GM19455 (cell line): Measurements from ENCODE around the gene FBXO2.

ENCODE experiments used
- ATAC-seq: cut with Tn5 transposase; IDR thresholded peaks from one replicate; pipeline ENCODE4 v1.9.1; 2021; ENCODE audit not compliant: unreplicated experiment

Gene FBXO2

GRCh38 chr1:11682799-11683198 lies 28.6 kb upstream of the FBXO2 start:
- ATAC-seq, result no peak

GRCh38 chr1:11682287-11682771 lies 28.1 kb upstream of the FBXO2 start:
- no peak for ATAC-seq

- ATAC-seq, result peak; percentile 78
Measured at GRCh38 chr1:11681071-11681771, 27.0 kb upstream of the FBXO2 start, which contains the start of gene MAD2L2. MAD2L2 (minus strand) TSS chr1:11681148; CDS start chr1:11680601, 547 bp downstream.

GRCh38 chr1:11680270-11681070 lies 26.2 kb upstream of the FBXO2 start:
- peak; percentile 36 for ATAC-seq

- no peak for ATAC-seq
Measured at GRCh38 chr1:11678442-11678841, 24.2 kb upstream of the FBXO2 start.

DNA sequence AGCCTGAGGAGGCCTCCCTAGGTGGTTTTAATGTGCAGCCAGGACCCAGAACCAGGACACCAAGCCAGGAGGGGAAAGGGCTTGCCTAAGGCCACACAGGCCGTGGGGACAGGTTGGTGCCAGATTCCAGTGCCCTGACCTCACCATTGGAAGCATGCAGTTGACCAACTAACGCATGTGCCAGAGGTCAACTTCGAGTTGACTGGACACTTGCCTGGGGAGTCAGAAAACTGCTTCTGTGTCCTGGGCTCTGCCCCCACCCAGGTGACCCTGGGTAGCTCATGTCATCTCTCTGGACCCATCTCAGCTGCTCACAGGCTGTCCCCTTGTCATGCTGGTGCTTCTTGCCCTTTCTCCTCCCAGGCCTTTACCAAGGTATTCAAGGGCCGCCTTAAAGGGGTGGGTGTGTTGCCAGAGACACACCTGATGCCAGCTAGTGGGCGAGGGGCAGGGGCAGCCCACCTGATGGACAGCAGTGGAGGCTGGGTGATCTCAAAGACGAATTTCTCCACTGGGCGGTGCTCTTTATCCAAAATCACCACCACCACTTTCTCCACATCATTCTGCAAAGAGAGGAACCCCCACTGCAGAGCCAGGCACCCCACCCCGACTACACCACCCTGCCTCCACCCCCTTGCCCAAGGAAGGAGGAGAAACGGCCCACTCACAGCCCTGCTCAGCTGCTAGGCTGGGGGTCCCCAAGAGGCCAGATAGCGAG lies 22.3 kb upstream of the FBXO2 start:
- no peak for ATAC-seq

DNA sequence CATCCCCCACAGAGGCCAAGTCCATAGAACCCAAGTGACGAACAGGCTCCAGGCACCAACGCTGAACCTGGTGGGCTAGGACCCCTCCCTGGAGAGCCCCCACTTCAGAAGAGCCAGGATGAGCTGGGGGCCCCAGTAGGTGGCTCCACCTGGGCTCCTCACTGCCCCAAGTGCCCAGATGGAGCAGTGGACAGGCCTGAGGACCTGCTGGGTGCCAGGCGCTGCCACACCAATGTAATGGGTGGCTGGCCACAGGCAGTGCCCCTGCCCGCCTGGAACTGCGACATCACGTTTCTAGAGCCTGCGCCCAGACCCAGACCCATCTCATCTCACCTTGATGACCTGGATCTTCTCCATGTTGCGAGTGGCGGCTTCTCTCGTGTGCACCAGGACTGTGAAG lies 21.1 kb upstream of the FBXO2 start:
- no peak for ATAC-seq

DNA sequence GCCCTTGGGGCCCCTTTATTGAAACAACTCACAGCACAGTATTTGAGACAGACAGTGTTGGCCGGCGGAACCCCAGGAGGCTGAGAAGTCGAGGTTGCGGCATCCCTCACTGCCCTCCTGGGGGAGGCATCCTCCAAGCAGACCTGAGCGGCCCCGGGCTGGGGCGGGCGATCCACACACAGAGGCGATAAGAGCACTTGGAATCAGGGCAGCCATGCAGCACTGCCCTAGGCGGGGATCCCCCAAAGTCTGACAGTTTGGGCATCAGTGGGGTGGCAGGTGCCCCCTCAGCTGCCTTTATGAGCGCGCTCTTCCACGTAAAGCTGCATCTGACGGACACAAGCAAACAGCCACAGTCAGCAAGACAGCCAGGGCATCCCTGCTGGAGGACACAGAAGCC lies 20.3 kb upstream of the FBXO2 start:
- ATAC-seq, result no peak

- ATAC-seq, result no peak
Measured at GRCh38 chr1:11673089-11673769, 19.0 kb upstream of the FBXO2 start.

- ATAC-seq, result no peak
Measured at GRCh38 chr1:11671544-11672286, 17.5 kb upstream of the FBXO2 start.

- ATAC-seq, result no peak
Measured at GRCh38 chr1:11671205-11671543, 16.9 kb upstream of the FBXO2 start.

GRCh38 chr1:11670747-11671146 lies 16.5 kb upstream of the FBXO2 start:
- ATAC-seq, result no peak

- no peak for ATAC-seq
Measured at GRCh38 chr1:11668516-11668915, 14.3 kb upstream of the FBXO2 start.

DNA sequence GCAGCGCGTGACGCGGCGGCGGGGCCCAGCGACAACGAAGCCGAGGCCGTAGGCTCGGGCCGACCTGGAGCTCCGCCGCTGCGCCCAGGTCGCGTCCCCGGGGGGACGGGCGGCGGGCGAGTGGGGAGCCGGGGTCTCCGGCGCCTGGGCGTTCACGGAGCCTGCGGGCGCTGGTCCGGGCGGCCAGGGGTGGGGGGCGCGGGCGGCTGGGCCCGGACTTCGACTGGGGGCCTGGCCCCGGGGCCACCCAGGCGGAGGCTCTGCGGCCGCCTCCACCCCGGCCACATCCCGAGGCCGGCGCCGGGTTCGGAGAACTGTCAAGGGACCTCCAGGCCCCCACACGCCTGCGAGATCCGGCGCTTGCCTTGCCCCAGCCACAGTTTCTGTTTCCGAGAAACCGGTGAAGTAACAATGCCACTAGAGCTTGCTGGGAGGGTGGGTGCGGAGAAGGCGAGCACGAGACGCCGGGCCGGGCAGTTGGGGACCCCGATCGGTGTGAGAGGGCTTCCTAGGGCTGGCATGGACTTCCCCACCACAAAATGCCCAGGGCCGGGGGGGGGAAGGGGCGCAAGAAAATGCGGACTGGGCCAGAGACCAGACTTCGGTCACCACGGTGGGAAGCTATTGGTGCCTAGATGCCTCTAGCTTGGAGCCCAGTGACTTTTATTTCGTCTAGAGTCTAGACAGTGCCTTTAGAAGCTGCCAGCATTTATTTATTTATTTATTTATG lies 10.3 kb upstream of the FBXO2 start:
- ATAC-seq, result peak; percentile 45

GRCh38 chr1:11661103-11661502 lies 6.9 kb upstream of the FBXO2 start:
- ATAC-seq, result no peak

DNA sequence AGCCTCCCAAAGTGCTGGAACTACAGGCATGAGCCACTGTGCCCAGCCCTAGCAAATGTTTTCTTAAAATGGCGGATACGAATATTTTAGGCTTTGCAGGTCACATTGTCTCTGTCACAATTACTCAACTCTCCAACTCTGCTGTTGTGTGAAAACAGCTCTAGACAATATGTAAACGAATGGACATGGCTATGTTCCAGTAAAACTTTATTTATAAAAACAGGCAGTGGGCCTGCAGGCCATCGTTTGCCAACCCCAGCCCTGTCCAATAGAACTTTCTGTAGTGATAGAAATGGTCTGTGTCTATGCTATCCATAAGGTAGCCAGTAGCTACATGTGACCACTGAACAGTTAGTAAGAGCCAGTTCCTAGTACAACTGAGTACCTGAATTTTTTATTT lies 5.5 kb upstream of the FBXO2 start:
- no peak for ATAC-seq

GRCh38 chr1:11658542-11658941 lies 4.3 kb upstream of the FBXO2 start:
- no peak for ATAC-seq

DNA sequence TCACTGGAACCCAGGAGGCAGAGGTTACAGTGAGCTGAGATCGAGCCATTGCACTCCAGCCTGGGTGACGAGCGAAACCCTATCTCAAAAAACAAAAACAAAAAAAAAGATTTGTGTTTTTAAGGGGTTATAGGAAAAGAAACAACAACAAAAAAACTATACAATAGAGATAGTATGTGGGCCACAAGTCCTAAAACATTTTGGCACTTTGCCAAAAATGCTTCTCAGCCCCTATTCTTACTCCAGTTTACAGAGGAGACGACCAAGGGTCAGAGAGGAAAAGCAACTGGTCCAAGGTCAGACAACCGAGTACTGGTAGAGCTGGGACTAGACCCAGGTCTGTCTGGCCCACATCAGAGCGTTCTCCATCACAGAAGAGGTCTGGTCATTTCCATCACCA lies 3.4 kb upstream of the FBXO2 start:
- no peak for ATAC-seq

DNA sequence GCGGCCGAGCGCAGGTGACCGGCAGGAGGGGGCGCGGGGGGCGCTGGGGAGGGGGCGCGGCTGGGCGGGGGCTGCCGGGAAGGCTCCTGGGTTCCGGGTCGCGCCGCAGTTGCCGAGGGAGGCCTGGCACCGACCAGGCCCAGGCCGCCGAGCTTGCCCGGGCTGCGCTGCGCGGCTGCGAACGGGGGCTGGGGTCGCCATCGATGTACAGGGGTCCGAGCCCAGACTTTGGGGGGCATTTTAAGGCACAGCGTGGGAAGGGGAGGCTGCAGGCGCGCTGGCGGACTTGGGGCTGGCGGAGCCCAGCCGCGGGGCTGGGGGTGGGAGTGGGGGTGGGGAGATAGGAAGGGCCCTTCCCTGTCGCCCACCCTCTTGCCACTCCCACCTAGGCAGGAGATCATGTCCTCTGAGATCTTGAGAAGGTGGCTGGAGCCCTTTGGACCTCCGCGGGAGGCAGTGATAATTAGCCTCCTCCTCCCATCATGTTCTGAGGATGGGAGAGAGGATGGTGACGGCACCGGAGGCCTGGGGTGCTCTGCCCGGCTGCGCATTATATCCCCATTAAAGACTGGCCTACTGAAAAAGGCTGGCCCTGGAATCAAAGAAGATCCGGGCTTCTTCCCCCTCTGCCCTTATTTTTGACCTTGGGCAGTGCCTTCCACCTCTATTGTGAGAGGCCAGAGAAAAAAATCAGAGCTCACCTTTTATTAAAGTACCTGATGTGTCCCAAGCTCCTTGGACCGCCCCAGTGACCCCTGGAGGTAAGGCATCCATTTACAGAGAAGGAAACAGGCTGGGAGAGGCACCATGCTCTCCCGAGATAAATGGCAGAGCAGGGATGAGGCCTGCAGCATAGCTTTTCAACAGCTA lies 945 bp upstream of the FBXO2 start:
- peak; percentile 23 for ATAC-seq
